Ovary (tissue), 9 donors: ENCODE measurements around the gene ADGRG3. TPM values are rescaled to one million over a fixed set of nuclear protein-coding genes. Genes with fewer than 3 reads are reported as not detected.

Experiments
- DNase-seq, 5 donors: peaks; one replicate each; pipeline ENCODE4 v3.0.0-alpha.2; 2019 to 2020
- H3K27ac ChIP-seq, 2 donors: fragments of 200-600 bp; one replicate each; pipeline versions ENCODE4 v1.5.1 to v1.8.0; 2019 to 2022
- H3K27me3 ChIP-seq: fragments of 200-600 bp; one replicate; pipeline ENCODE4 v1.8.0; 2022
- H3K36me3 ChIP-seq: fragments of 200-600 bp; sonication (generic); one replicate; pipeline ENCODE4 v1.5.1; 2019
- H3K4me1 ChIP-seq: one replicate; pipeline ENCODE4 v1.8.1; 2013; ENCODE audit warnings: mild to moderate bottlenecking, moderate library complexity; ENCODE audit not compliant: insufficient read depth
- H3K4me3 ChIP-seq: fragments of 200-600 bp; sonication (generic); one replicate; pipeline ENCODE4 v1.5.1; 2017
- H3K9me3 ChIP-seq, 2 donors: fragments of 200-600 bp in 1 of 2; sonication (generic) in 1 of 2; one replicate each; pipeline versions ENCODE4 v1.5.1 to v1.8.1; 2013 to 2019; ENCODE audit warnings: mild to moderate bottlenecking in 1 of 2, moderate library complexity in 1 of 2
- EP300 ChIP-seq: sonication (generic); formaldehyde crosslinking; IDR thresholded peaks from one replicate; pipeline ENCODE4 v1.6.1; 2017; ENCODE audit warnings: antibody characterized with exemption
- POLR2A ChIP-seq: fragments of 450-650 bp; IDR thresholded peaks from one replicate; pipeline ENCODE4 v1.6.1; 2017; ENCODE audit warnings: antibody characterized with exemption, mild to moderate bottlenecking, moderate library complexity
- WGBS, 3 donors: extraction: QIAGEN DNeasy Blood & Tissue Kit in 1 of 3; methylation state at CpG; one replicate each; pipeline versions ENCODE4 v1.1.5 to v1.1.7; 2013 to 2017; 5-methylcytosine and 5-hydroxymethylcytosine counted together
- intact Hi-C, 4 donors: fragments of 100-400 bp; cut with DNase I; formaldehyde crosslinking; loops; one replicate each; pipeline versions ENCODE4 v1.11.0 to v1.15.1; 2022 to 2023
- polyA plus RNA-seq, 2 donors: library from polyadenylated mRNA; stranded (reverse); fragments of 200-250 nt in 1 of 2; fragments of 350-450 nt in 1 of 2; fragmentation: Illumina TruSeq in 1 of 2; extraction: RNeasy Lipid Tissue Mini Kit (QIAGEN cat#74804) in 1 of 2; gene quantifications; one replicate each; pipeline ENCODE4 v1.2.3, GENCODE V29; 2013 to 2014
- total RNA-seq, 7 donors: library from RNA; depleted of rRNA in 2 of 7; stranded (reverse); fragments of >200 nt in 2 of 7; fragmentation: NEBNext Ultra II Directional in 3 of 7; extraction: Animal tissue kit (Norgen Biotek cat#: 25700) in 3 of 7; gene quantifications; one replicate each; pipeline versions ENCODE4 v1.1.0 to v1.2.4, GENCODE V29; 2016 to 2023
- TF ChIP-seq, protein P1 (sequence below), 3 donors: fragments of 450-650 bp in 2 of 3; fragments of 200-600 bp in 1 of 3; IDR thresholded peaks; one replicate each; pipeline versions ENCODE4 v1.5.1 to v1.8.0; 2016 to 2022; ENCODE audit warnings: antibody characterized with exemption in 3 of 3, mild to moderate bottlenecking in 1 of 3
- donor health status: DM: no; HTN: no; CAD: no; lungs with moderate emphysema.
- donor health status: DM: no; HTN: no; CAD: no.
- donor health status: Bipolar disorder and iron deficiency.
- donor health status: DM: yes; HTN: yes; CAD: no.
- donor health status: DM: no; HTN: no; CAD: no.
- donor health status: DM: yes; HTN: yes; CAD: no.

Gene ADGRG3
- total and polyA plus RNA-seq, 9 donors, result 0.40 to 1.7 (median 0.92) TPM

DNA sequence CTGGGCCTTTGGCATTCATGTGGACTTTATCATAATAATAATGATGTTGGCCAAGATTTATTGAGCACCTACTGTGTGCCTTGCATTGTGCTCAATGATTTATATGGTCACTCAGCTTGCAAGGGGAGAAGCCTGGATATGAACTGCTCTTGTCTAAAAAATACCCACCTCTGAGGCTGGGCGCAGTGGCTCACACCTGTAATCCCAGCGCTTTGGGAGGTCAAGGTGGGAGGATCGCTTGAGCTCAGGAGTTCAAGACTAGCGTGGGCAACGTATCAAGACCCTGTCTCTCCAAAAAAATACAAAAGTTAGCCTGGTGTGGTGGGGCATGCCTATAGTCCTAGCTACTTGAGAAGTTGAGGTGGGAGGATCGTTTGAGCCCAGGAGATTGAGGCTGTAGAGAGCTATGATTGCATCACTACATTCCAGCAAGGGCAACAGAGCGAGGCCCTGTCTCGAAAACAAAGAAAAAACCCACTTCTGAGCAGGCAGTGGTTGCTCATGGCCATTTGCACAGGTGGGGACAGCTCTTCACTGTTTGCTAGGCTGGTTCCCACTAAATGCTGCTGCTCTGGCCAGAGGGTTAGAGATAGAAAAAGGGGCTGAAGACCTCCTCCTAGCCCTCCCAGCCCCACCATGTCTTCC is 43.9 kb upstream of the ADGRG3 start:
- TF ChIP-seq POLR2A (no peak), EP300 (no peak)
- TF ChIP-seq, protein P1, sequence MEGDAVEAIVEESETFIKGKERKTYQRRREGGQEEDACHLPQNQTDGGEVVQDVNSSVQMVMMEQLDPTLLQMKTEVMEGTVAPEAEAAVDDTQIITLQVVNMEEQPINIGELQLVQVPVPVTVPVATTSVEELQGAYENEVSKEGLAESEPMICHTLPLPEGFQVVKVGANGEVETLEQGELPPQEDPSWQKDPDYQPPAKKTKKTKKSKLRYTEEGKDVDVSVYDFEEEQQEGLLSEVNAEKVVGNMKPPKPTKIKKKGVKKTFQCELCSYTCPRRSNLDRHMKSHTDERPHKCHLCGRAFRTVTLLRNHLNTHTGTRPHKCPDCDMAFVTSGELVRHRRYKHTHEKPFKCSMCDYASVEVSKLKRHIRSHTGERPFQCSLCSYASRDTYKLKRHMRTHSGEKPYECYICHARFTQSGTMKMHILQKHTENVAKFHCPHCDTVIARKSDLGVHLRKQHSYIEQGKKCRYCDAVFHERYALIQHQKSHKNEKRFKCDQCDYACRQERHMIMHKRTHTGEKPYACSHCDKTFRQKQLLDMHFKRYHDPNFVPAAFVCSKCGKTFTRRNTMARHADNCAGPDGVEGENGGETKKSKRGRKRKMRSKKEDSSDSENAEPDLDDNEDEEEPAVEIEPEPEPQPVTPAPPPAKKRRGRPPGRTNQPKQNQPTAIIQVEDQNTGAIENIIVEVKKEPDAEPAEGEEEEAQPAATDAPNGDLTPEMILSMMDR (IDR thresholded peaks at IDR 0.05), result no peak
- Histone ChIP-seq H3K27ac (no peak overlapping the region), H3K4me3 (no peak overlapping the region), H3K36me3 (no peaks in the 10 kb centered on the region), H3K9me3 (no peaks in the 10 kb centered on the region), H3K4me1 (peaks cover 8% of the 10 kb centered on the region), H3K27me3 (no peaks in the 10 kb centered on the region)
- no peak for DNase-seq
- intact Hi-C loops, result no loop called here
- 59 to 64% (median 61%) methylated on average over 8 of the region's 8 CpGs for WGBS, 3 donors

DNA sequence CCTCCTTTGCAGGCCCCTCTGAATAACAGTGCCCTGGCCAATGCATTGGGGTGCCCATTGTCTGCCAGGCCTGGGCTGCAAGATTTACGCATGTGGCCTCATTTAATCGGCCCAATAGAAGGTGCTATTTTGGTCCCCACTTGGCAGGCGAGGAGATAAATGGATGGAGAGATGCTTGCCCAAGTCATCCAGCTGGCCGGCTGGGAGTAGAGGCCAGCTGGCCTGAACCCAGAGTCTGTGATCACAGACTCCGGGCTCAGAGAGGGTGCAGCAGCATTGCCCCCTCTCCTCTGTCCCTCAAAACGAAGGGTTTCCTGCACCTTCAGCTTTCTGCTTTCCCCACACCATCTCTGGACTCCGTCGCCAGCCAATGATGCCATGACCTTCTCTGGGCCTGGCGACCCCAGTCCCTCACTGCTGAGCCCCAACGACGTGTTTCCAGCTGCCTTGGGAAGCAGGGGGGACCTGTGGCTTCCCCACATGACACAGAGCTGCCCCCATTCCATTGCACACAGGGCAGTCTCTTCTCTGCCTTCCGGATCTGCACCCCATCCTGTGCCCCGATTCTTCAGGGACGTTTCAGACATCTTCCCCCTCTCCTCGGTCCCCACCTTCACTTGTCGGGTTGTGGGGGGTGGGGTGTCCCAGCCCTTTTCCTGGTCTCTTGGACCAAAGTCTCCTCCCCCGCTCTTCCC is 43.2 kb upstream of the ADGRG3 start:
- intact Hi-C loops, result no loop called here
- WGBS, 3 donors, result 58 to 63% (median 62%) methylated on average over 17 of the region's 17 CpGs
- no peak overlapping the region for H3K27ac ChIP-seq

GRCh38 chr16:57626420-57627170 is 41.5 kb upstream of the ADGRG3 start:
- no peak for DNase-seq
- TF ChIP-seq EP300 (no peak), POLR2A (no peak)
- TF ChIP-seq, protein P1 (IDR thresholded peaks at IDR 0.05), result no peak
- whole genome bisulfite sequencing, 3 donors, result 72 to 88% (median 83%) methylated on average over 9 to 10 of the region's 10 CpGs
- H3K36me3 ChIP-seq, result no peaks in the 10 kb centered on the region
- H3K9me3 ChIP-seq, result no peaks in the 10 kb centered on the region
- H3K4me3 ChIP-seq, result no peak overlapping the region
- intact Hi-C loops, result no loop called here
- peaks cover 8% of the 10 kb centered on the region for H3K4me1 ChIP-seq
- no peak overlapping the region for H3K27ac ChIP-seq
- no peaks in the 10 kb centered on the region for H3K27me3 ChIP-seq

More for the DNA sequence above, 43.2 kb upstream of the ADGRG3 start:
- no peak for DNase-seq
- H3K9me3 ChIP-seq, result no peaks in the 10 kb centered on the region
- H3K4me1 ChIP-seq, result peaks cover 8% of the 10 kb centered on the region
- H3K27me3 ChIP-seq, result no peaks in the 10 kb centered on the region
- TF ChIP-seq EP300, result no peak
- no peaks in the 10 kb centered on the region for H3K36me3 ChIP-seq
- no peak overlapping the region for H3K4me3 ChIP-seq

GRCh38 chr16:57627184-57627871 is 40.8 kb upstream of the ADGRG3 start:
- TF ChIP-seq, protein P1 (IDR thresholded peaks at IDR 0.05), result no peak
- TF ChIP-seq EP300 (no peak), POLR2A (no peak)
- Histone ChIP-seq H3K27me3 (no peaks in the 10 kb centered on the region), H3K27ac (no peak overlapping the region), H3K36me3 (no peaks in the 10 kb centered on the region), H3K4me1 (peaks cover 8% of the 10 kb centered on the region), H3K9me3 (no peaks in the 10 kb centered on the region), H3K4me3 (no peak overlapping the region)
- intact Hi-C loops, result no loop called here
- no peak for DNase-seq
- WGBS, 3 donors, result 52 to 56% (median 55%) methylated on average over 15 of the region's 15 CpGs
